ENCODE measurements around the gene SYTL3. TPM values are rescaled to one million over a fixed set of nuclear protein-coding genes. Genes with fewer than 3 reads are reported as not detected.

SYTL3 gene
- total RNA-seq, 4 donors from 2014 or later = 2.4 to 6.4 (median 2.9) TPM

DNA sequence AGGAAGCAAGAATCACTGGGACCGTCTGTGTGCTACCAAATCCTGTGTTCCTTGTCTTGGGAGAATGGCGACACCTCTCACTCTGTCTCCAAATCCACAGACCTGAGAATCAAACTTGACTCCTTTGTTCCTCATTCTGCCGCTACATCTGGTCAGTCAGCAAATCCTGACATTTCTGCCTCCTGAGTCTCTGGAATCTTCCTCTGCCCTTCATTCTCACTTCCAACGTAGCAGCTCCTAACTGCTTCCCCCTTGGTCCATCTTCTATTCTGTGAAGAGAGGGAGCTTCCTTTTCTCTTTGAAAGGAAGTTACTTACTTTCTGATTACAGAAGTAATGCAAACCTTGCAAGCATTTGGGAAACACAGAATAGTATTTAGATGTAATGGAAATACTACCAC is 37.7 kb downstream of the SYTL3 start:
- intact Hi-C loops (cut with DNase I; ENCODE audit: low total_unique reads) = no loop called here
- Histone ChIP-seq H3K4me1 (peaks cover 0 to 26% (median 4%) of the 10 kb centered on the region in 4 donors), H3K27ac (peak overlapping the region; percentile 42 to 60 (median 52)), H3K9me3 (no peaks in the 10 kb centered on the region), H3K4me3 (no peak overlapping the region), H3K27me3 (no peaks in the 10 kb centered on the region), H3K36me3 (no peaks in the 10 kb centered on the region)
- no peak for TF ChIP-seq EP300 (IDR thresholded peaks at IDR 0.05; ENCODE audit: low read depth)
- TF ChIP-seq POLR2A (IDR thresholded peaks at IDR 0.05) = no peak
- TF ChIP-seq, protein P1, sequence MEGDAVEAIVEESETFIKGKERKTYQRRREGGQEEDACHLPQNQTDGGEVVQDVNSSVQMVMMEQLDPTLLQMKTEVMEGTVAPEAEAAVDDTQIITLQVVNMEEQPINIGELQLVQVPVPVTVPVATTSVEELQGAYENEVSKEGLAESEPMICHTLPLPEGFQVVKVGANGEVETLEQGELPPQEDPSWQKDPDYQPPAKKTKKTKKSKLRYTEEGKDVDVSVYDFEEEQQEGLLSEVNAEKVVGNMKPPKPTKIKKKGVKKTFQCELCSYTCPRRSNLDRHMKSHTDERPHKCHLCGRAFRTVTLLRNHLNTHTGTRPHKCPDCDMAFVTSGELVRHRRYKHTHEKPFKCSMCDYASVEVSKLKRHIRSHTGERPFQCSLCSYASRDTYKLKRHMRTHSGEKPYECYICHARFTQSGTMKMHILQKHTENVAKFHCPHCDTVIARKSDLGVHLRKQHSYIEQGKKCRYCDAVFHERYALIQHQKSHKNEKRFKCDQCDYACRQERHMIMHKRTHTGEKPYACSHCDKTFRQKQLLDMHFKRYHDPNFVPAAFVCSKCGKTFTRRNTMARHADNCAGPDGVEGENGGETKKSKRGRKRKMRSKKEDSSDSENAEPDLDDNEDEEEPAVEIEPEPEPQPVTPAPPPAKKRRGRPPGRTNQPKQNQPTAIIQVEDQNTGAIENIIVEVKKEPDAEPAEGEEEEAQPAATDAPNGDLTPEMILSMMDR (IDR thresholded peaks at IDR 0.05) = no peak
- TF ChIP-seq POLR2AphosphoS5 (IDR thresholded peaks at IDR 0.05) = no peak
- DNase-seq = no peak
- 69 to 82% methylated on average over 2 to 4 of the region's 4 CpGs for WGBS, 2 donors (ENCODE audit: low coverage in 1 of 2)
- in situ Hi-C loops (cut with MboI; ENCODE audit: low pct_ligation_motif_present in 1 of 4, low pct_unique_long_range_greater_than_20kb in 1 of 4, low sequenced_read_pairs in 3 of 4) = loop anchor here in 2 of 4 donors (25.0 kb wide), 2 partner anchors 425 to 475 kb away; no protein-coding TSS in a partner anchor

GRCh38 chr6:158688860-158689259 is 39.0 kb downstream of the SYTL3 start:
- TF ChIP-seq EP300 (IDR thresholded peaks at IDR 0.05; ENCODE audit: low read depth) (no peak), POLR2A (IDR thresholded peaks at IDR 0.05) (no peak), POLR2AphosphoS5 (IDR thresholded peaks at IDR 0.05) (no peak)
- TF ChIP-seq, protein P1 (IDR thresholded peaks at IDR 0.05) = no peak
- in situ Hi-C loops (cut with MboI; ENCODE audit: low pct_ligation_motif_present in 1 of 4, low pct_unique_long_range_greater_than_20kb in 1 of 4, low sequenced_read_pairs in 3 of 4) (loop anchor here in 2 of 4 donors (25.0 kb wide), 2 partner anchors 423 to 477 kb away; no protein-coding TSS in a partner anchor), intact Hi-C loops (cut with DNase I; ENCODE audit: low total_unique reads) (no loop called here)
- H3K27ac ChIP-seq = no peak overlapping the region
- no peak for DNase-seq
- WGBS, 2 donors (ENCODE audit: low coverage in 1 of 2) = 58 to 67% methylated on average over 1 of the region's 1 CpG
- peaks cover 0 to 26% (median 4%) of the 10 kb centered on the region in 4 donors for H3K4me1 ChIP-seq
- no peak overlapping the region for H3K4me3 ChIP-seq
- H3K9me3 ChIP-seq = no peaks in the 10 kb centered on the region
- no peaks in the 10 kb centered on the region for H3K27me3 ChIP-seq
- no peaks in the 10 kb centered on the region for H3K36me3 ChIP-seq

GRCh38 chr6:158694913-158695312 is 45.1 kb downstream of the SYTL3 start:
- Histone ChIP-seq H3K9me3 (no peaks in the 10 kb centered on the region), H3K4me3 (no peak overlapping the region), H3K4me1 (peaks cover 0 to 5% (median 4%) of the 10 kb centered on the region in 4 donors), H3K36me3 (no peaks in the 10 kb centered on the region), H3K27me3 (no peaks in the 10 kb centered on the region), H3K27ac (no peak overlapping the region)
- TF ChIP-seq EP300 (IDR thresholded peaks at IDR 0.05; ENCODE audit: low read depth) (no peak), POLR2AphosphoS5 (IDR thresholded peaks at IDR 0.05) (no peak), POLR2A (IDR thresholded peaks at IDR 0.05) (no peak)
- TF ChIP-seq, protein P1 (IDR thresholded peaks at IDR 0.05) = no peak
- intact Hi-C loops (cut with DNase I; ENCODE audit: low total_unique reads) (no loop called here), in situ Hi-C loops (cut with MboI; ENCODE audit: low pct_ligation_motif_present in 1 of 4, low pct_unique_long_range_greater_than_20kb in 1 of 4, low sequenced_read_pairs in 3 of 4) (loop anchor here in 3 of 4 donors (10.0 to 25.0 kb wide), 4 partner anchors 280 to 483 kb away; no protein-coding TSS in a partner anchor)
- 87 to 88% methylated on average over 3 of the region's 3 CpGs for WGBS, 2 donors (ENCODE audit: low coverage in 1 of 2)
- DNase-seq = no peak

GRCh38 chr6:158697811-158698210 is 48.0 kb downstream of the SYTL3 start:
- H3K4me1 ChIP-seq = no peaks in the 10 kb centered on the region
- in situ Hi-C loops (cut with MboI; ENCODE audit: low pct_ligation_motif_present in 1 of 4, low pct_unique_long_range_greater_than_20kb in 1 of 4, low sequenced_read_pairs in 3 of 4) = loop anchor here in 3 of 4 donors (10.0 to 25.0 kb wide), 4 partner anchors 277 to 486 kb away; no protein-coding TSS in a partner anchor

More at GRCh38 chr6:158697811-158698210, 48.0 kb downstream of the SYTL3 start:
- 82% methylated on average over 2 of the region's 2 CpGs; no CpG with 5 or more reads in 1 of the 2 donors for WGBS, 2 donors (ENCODE audit: low coverage in 1 of 2)
- TF ChIP-seq POLR2AphosphoS5 (IDR thresholded peaks at IDR 0.05) (no peak), POLR2A (IDR thresholded peaks at IDR 0.05) (no peak), EP300 (IDR thresholded peaks at IDR 0.05; ENCODE audit: low read depth) (no peak)
- TF ChIP-seq, protein P1 (IDR thresholded peaks at IDR 0.05) = no peak
- H3K4me3 ChIP-seq = no peak overlapping the region
- intact Hi-C loops (cut with DNase I; ENCODE audit: low total_unique reads) = no loop called here
- H3K27me3 ChIP-seq = no peaks in the 10 kb centered on the region
- no peak for DNase-seq
- H3K27ac ChIP-seq = no peak overlapping the region
- H3K9me3 ChIP-seq = no peaks in the 10 kb centered on the region
- H3K36me3 ChIP-seq = no peaks in the 10 kb centered on the region
